Tibial artery (tissue), 4 donors: ENCODE data around the gene FPGT.

Source experiments
- DNase-seq, 2 donors: peaks; one replicate each; pipeline ENCODE4 v3.0.0-alpha.2; 2019
- H3K27ac ChIP-seq, 2 donors: fragments of 200-600 bp; sonication (generic) in 1 of 2; 1 replicate in 1 of 2; 2 replicates in 1 of 2; pipeline ENCODE4 v1.5.1; 2018 to 2019; ENCODE audit warnings: mild to moderate bottlenecking in 1 of 2
- H3K27me3 ChIP-seq, 2 donors: fragments of 200-600 bp; sonication (generic) in 1 of 2; one replicate each; pipeline versions ENCODE4 v1.5.1 to v1.6.0; 2016 to 2019
- H3K36me3 ChIP-seq, 3 donors: fragments of 200-600 bp; sonication (generic) in 2 of 3; one replicate each; pipeline ENCODE4 v1.5.1; 2016 to 2019; ENCODE audit warnings: mild to moderate bottlenecking in 2 of 3
- H3K4me1 ChIP-seq, 4 donors: fragments of 200-600 bp; sonication (generic) in 2 of 4; 1 replicate in 3 of 4; 2 replicates in 1 of 4; pipeline ENCODE4 v1.5.1; 2016 to 2019
- H3K4me3 ChIP-seq, 2 donors: fragments of 200-600 bp; sonication (generic) in 1 of 2; 1 replicate in 1 of 2; 2 replicates in 1 of 2; pipeline ENCODE4 v1.5.1; 2018 to 2019; ENCODE audit warnings: mild to moderate bottlenecking in 2 of 2
- H3K9me3 ChIP-seq, 3 donors: fragments of 200-600 bp; sonication (generic) in 1 of 3; one replicate each; pipeline ENCODE4 v1.5.1; 2016 to 2019
- CTCF ChIP-seq, 2 experiments: fragments of 200-600 bp in 1 of 2; fragments of 450-650 bp in 1 of 2; IDR thresholded peaks; one replicate each; pipeline ENCODE4 v1.5.1; 2017 to 2019; ENCODE audit warnings: antibody characterized with exemption in 2 of 2, mild to moderate bottlenecking in 1 of 2, moderate library complexity in 1 of 2
- intact Hi-C: fragments of 100-400 bp; cut with DNase I; formaldehyde crosslinking; loops from one replicate; pipeline ENCODE4 v1.15.0; 2023; ENCODE audit warnings: low total_unique reads

The FPGT gene

GRCh38 chr1:74193908-74194307, 4.1 kb upstream of the FPGT start:
- intact Hi-C loops: loop anchor here (10.0 kb wide), 1 partner anchor 541 kb away; the partner anchor contains the start of genes CRYZ and TYW3
- Histone ChIP-seq H3K36me3 (no peaks in the 10 kb centered on the region), H3K27ac (peak overlapping the region in 1 of 2 donors; percentile 34), H3K4me3 (no peak overlapping the region), H3K9me3 (no peaks in the 10 kb centered on the region), H3K27me3 (no peaks in the 10 kb centered on the region), H3K4me1 (peaks cover 0 to 12% (median 0%) of the 10 kb centered on the region in 4 donors)
- DNase-seq: peak in 1 of 2 donors; percentile 55
- TF ChIP-seq CTCF (IDR thresholded peaks at IDR 0.05): no peak

GRCh38 chr1:74195339-74195738, 2.7 kb upstream of the FPGT start:
- no peak for TF ChIP-seq CTCF (IDR thresholded peaks at IDR 0.05)
- DNase-seq: no peak
- Histone ChIP-seq H3K27ac (peak overlapping the region in 1 of 2 donors; percentile 34), H3K9me3 (no peaks in the 10 kb centered on the region), H3K4me1 (peaks cover 0 to 20% (median 0%) of the 10 kb centered on the region in 4 donors), H3K27me3 (no peaks in the 10 kb centered on the region), H3K36me3 (no peaks in the 10 kb centered on the region), H3K4me3 (no peak overlapping the region)
- intact Hi-C loops: loop anchor here (10.0 kb wide), 1 partner anchor 539 kb away; the partner anchor contains the start of genes CRYZ and TYW3

GRCh38 chr1:74197255-74197654, 787 bp upstream of the FPGT start:
- intact Hi-C loops: loop anchor here (10.0 kb wide), 1 partner anchor 538 kb away; the partner anchor contains the start of genes CRYZ and TYW3
- no peaks in the 10 kb centered on the region for H3K27me3 ChIP-seq
- no peaks in the 10 kb centered on the region for H3K9me3 ChIP-seq
- peaks cover 0 to 20% (median 0%) of the 10 kb centered on the region in 4 donors for H3K4me1 ChIP-seq
- H3K36me3 ChIP-seq: peaks cover 0 to 11% (median 7%) of the 10 kb centered on the region in 3 donors
- peak overlapping the region; percentile 64 to 70 for H3K4me3 ChIP-seq
- no peak for DNase-seq
- peak overlapping the region; percentile 85 to 88 for H3K27ac ChIP-seq
- TF ChIP-seq CTCF (IDR thresholded peaks at IDR 0.05): no peak

GRCh38 chr1:74199504-74199903, 1.5 kb downstream of the FPGT start:
- Histone ChIP-seq H3K27me3 (no peaks in the 10 kb centered on the region), H3K4me1 (peaks cover 0 to 9% (median 0%) of the 10 kb centered on the region in 4 donors), H3K4me3 (peak overlapping the region in 1 of 2 donors; percentile 70), H3K36me3 (peaks cover 3 to 25% (median 13%) of the 10 kb centered on the region in 3 donors), H3K9me3 (no peaks in the 10 kb centered on the region), H3K27ac (no peak overlapping the region)
- TF ChIP-seq CTCF (IDR thresholded peaks at IDR 0.05): no peak
- intact Hi-C loops: loop anchor here (10.0 kb wide), 1 partner anchor 535 kb away; the partner anchor contains the start of genes CRYZ and TYW3
- no peak for DNase-seq

- no peak for TF ChIP-seq CTCF (IDR thresholded peaks at IDR 0.05)
- Histone ChIP-seq H3K9me3 (no peaks in the 10 kb centered on the region), H3K27me3 (no peaks in the 10 kb centered on the region), H3K27ac (no peak overlapping the region), H3K4me3 (no peak overlapping the region), H3K4me1 (no peaks in the 10 kb centered on the region), H3K36me3 (peaks cover 13 to 40% (median 32%) of the 10 kb centered on the region in 3 donors)
- intact Hi-C loops: no loop called here
- DNase-seq: no peak
Observed at GRCh38 chr1:74205266-74205665, 7.2 kb downstream of the FPGT start.
